Stimulated activated CD8-positive, alpha-beta memory T cell treated with anti-CD3 and anti-CD28 coated beads, Interleukin-2, amount 100 ng/mL, for 1 hour (primary cell): ENCODE measurements around the gene ZNF66.
"Not testable (repeated sequence)": the region's sequence is repeated elsewhere in the genome, so short reads cannot be mapped to it uniquely, and the experiment has no call there.

Experiments
- DNase-seq, 2 donors: peaks; one replicate each; pipeline ENCODE4 v3.0.0-alpha.2; 2020; ENCODE audit warnings: low read depth in 2 of 2

The ZNF66 gene

DNA sequence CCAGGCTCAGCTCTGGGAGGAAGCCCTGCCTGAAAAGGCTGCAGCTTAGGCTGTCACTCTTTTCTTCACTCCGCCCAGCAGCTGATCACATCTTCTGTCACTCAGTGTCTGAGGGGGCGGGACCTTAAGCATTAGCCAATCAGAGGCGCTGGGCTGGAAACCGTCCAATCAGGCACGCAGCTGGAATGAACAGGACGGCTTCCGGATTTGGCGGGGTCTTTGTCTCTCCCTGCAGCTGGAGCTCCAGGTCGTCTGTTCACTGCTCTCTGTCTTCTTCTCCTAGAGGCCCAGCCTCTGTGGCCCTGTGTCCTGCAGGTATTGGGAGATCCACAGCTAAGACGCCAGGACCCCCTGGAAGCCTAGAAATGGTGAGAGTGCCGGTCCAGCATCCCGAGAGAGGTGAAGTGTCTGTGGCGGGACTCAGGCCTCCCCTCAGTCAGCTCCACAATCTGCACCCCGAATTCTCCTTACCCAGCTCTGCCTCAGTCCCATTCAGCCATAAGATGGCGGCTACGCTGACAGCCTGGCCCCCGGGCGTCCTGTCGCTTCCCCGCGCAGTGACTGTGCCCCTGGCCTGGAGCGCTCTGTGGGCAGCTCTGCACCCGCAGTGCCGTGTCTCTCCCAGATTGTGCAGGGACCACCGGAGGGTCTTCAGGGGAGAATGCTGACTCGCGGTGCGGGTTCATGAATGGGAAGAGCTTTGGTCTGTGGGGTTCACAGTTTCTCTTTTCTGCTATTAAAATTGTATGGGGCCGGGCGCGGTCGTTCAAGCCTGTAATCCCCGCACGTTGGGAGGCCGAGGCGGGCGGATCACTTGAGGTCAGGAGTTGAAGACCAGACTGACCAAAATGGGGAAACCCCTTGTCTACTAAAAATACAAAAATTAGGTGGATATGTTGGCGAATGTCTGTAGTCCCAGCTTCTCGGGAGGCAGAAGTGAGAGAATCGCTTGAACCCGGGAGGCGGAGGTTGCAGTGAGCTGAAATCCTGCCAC lies at the start of gene ZNF66:
ZNF66 (plus strand) TSS at position 222 of the 994 bp plus-strand sequence; CDS start at position 366, 144 bp downstream.
- peak; percentile 88 to 90 for DNase-seq

DNA sequence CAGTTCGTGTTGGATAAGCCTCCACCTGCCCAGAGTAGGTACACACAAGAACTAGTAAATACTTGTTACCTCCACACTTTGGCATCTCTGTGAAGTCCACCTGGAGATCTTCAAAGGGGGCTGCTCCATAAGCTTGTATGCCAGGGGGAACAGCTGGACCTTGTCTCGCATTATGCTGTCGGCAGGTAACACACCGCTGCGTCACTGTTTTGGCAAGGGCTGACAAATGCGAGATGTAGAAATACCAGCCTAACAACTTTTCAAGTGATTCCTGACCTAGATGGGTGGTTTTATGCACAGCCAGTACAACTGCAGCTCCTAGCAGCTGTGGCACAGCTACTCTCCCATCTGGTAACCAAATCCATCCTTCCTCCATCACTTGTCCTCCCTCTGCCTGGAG lies 25.9 kb upstream of the ZNF66 start:
- DNase-seq, result not testable (repeated sequence)

DNA sequence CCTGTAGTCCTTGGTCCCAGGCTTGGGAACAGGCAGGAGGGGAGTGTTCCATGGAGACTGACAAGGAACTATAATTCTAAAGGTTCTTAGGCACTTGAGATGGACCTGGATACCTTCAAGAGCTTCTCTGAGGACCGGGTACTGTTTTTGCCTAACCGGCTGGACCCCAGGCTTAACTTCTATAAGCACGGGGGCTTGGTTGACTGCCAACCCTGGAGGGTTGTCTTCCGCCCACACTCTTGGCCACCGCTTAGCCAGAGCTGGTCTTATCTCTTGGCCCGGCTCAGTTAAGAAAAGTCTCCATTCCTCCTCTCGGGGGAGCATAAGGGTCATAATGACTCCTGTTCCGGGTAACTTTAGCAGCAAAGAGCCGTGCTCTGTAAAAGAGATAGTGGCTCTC lies 23.8 kb upstream of the ZNF66 start:
- not testable (repeated sequence) for DNase-seq

DNA sequence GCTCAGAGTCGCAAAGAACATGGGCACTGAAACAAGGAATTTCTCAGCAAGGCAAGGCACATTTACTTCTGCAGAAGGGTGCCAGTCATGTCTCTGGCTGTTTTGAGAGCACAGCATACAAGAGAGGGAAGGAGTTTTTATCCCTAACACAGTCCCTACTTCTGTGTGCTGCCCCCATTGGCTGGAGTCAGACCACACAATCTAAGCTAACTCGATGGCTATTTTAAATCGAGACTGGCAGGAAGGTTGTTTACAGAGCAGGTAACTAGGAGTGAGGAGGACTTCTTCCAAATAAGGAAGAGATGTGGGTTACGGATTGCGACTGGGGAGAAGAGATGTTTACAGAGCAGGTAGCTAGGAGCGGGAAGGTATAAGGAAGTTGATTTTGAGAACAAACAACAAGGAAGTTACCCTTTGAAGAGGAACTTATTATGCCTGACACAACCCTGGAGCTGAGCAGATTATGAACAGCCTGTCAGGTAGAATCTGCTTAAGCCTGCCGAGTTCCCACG lies 6.8 kb upstream of the ZNF66 start:
- not testable (repeated sequence) for DNase-seq

DNA sequence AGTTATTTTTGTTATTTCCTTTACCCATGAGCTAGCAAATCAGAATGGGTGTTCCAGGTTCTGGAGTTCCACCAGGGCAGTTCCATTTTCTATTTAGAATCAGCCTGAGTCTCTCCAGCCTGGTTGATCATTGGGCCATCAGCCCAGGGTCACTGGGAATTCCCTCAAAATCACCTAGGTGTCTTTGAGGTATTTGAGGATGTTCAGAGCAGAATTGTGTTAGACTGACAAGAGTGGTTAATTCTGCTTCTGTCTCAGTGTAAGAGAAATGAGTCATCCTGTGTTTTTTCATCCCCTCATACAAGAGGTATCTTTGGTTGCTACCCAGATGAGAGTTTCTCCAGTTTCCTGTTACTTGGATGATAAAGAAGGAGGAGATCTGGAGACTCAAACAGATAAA lies 11.7 kb downstream of the ZNF66 start:
- no peak for DNase-seq

DNA sequence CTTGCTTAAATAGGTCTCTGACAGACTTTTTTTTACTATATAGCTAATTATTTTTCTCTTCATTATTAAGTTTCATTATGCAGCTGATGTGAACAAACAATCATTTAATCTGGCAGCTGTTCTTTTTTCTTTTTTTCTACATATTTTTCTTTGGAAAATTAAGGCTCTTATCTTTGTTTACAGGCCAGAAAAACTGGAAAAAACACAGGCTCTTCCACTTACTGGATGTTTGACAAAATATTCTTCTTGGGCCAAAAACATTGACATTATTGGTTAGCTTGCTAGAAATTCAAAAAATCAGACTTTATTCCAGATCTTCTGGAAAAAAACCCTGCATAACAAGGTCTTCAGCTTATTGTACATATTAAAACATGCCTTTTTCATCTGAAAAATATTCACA lies 15.7 kb downstream of the ZNF66 start:
- DNase-seq, result no peak

DNA sequence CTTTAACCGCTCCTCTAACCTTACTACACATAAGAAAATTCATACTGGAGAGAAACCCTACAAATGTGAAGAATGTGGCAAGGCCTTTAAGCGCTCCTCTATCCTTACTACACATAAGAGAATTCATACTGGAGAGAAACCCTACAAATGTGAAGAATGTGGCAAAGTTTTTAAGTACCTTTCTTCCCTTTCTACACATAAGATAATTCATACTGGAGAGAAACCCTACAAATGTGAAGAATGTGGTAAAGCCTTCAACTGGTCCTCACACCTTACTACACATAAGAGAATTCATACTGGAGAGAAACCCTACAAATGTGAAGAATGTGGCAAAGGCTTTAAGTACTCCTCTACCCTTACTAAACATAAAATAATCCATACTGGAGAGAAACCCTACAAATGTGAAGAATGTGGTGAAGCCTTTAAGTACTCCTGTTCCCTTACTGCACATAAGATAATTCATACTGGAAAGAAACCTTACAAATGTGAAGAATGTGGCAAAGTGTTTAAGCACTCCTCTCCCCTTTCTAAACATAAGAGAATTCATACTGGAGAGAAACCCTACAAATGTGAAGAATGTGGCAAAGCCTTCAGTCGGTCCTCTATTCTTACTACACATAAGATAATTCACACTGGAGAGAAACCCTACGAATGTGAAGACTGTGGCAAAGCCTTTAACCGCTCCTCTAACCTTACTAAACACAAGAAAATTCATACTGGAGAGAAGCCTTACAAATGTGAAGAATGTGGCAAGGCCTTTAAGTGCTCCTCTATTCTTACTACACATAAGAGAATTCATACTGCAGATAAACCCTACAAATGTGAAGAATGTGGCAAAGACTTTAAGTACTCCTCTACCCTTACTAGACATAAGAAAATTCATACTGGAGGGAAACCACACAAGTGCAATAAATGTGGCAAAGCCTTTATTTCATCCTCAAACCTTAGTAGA lies 30.5 kb downstream of the ZNF66 start:
- DNase-seq, result not testable (repeated sequence)

DNA sequence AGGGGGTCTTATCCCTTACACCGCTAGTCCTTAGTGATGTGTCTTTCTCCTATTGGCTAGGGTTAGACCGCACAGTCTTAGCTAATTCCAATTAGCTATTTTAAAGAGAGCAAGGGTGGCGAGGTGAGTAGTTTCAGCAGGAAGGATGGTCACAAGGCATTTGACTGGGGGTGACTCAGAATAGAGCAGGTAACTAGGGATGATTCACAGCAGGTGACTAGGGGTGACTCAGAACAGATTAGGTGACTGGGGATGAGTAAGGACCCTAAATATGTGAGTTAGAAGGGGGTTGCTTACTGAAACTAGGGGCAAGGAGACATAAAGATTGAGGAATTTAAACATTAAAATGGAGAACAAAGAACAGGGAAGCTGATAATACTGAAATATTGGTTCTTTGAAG lies 64.3 kb downstream of the ZNF66 start:
- DNase-seq, result no peak
